Neutrophil (primary cell): Measurements from ENCODE around the gene CLDN19.

Source experiments
- H3K27ac ChIP-seq: fragments of 200-600 bp; sonication (generic); 2 replicates; pipeline ENCODE4 v1.5.1; 2016; ENCODE audit warnings: mild to moderate bottlenecking, moderate library complexity
- H3K27me3 ChIP-seq: fragments of 200-600 bp; sonication (generic); 2 replicates; pipeline ENCODE4 v1.6.0; 2016; ENCODE audit warnings: mild to moderate bottlenecking
- H3K36me3 ChIP-seq: fragments of 200-600 bp; sonication (generic); 2 replicates; pipeline ENCODE4 v1.5.1; 2017
- H3K4me1 ChIP-seq, 2 experiments: fragments of 200-600 bp in 1 of 2; sonication (generic) in 1 of 2; 1 replicate in 1 of 2; 2 replicates in 1 of 2; pipeline versions ENCODE4 v1.5.1 to v1.6.1; 2013 to 2016; ENCODE audit warnings: low read depth in 1 of 2, low read length in 1 of 2, mild to moderate bottlenecking in 1 of 2, moderate library complexity in 1 of 2; ENCODE audit not compliant: control insufficient read depth in 1 of 2, insufficient read depth in 1 of 2
- H3K4me3 ChIP-seq, 2 experiments: fragments of 200-600 bp in 1 of 2; sonication (generic) in 1 of 2; 1 replicate in 1 of 2; 2 replicates in 1 of 2; pipeline ENCODE4 v1.5.1; 2013 to 2016; ENCODE audit warnings: low read depth in 1 of 2, low read length in 1 of 2, mild to moderate bottlenecking in 1 of 2, moderate library complexity in 1 of 2
- H3K9me3 ChIP-seq: fragments of 200-600 bp; sonication (generic); 2 replicates; pipeline ENCODE4 v1.5.1; 2016
- TF ChIP-seq, protein P1 (sequence below): fragments of 200-600 bp; sonication (generic); IDR thresholded peaks from 2 replicates; pipeline ENCODE4 v1.5.1; 2016; ENCODE audit warnings: antibody characterized with exemption

Gene CLDN19, protein sequence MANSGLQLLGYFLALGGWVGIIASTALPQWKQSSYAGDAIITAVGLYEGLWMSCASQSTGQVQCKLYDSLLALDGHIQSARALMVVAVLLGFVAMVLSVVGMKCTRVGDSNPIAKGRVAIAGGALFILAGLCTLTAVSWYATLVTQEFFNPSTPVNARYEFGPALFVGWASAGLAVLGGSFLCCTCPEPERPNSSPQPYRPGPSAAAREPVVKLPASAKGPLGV

DNA sequence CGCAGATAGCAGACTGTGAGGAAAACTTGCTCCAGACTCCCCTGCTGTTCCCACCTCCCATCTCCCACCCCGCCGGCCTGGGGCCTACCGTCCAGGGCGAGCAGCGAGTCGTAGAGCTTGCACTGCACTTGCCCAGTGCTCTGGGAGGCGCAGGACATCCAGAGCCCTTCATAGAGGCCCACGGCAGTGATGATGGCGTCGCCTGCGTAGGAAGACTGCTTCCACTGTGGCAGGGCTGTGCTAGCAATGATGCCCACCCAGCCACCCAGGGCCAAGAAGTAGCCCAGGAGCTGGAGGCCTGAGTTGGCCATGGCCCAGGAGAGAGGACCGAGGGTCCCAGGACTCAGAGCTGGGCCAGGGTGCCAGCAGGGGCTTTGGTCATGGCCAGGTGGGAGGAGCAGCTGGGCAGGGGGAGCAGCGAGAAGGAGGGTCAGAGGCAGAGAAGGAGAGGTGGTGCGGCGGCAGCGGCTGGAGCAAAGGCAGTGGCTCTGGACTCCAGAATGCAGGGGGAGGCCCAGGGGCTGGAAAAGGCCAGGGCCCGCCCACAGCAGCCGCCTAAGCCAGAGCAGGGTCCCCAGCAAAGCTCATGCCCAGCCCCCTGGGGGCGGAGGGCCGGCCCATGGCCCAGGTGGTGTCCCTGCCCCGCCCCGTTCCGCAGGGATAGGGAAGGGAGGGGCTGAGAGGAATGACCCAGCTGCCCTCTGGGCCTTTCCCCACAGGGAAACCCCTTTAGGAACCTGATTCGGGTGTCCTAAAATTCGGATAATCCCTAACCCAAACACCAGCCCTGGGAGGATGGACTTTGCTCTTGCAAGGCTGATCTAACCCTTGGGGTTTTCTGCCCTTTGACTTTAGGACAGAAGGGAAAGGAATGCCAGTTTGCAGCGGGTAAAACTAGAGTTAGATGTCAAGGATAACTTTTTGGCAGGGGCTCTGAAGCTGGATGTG, at the start of gene CLDN19:
CLDN19 (minus strand) TSS at position 484 of the 948 bp plus-strand sequence; CDS start at position 311, 173 bp downstream.
- Histone ChIP-seq H3K9me3 (no peaks in the 10 kb centered on the region), H3K36me3 (no peaks in the 10 kb centered on the region), H3K27ac (no peak within 1 kb of the TSS), H3K4me3 (no peak within 1 kb of the TSS), H3K4me1 (peaks cover 0 to 2% of the 10 kb centered on the region in 2 experiments), H3K27me3 (no peaks in the 10 kb centered on the region)
- TF ChIP-seq, protein P1, sequence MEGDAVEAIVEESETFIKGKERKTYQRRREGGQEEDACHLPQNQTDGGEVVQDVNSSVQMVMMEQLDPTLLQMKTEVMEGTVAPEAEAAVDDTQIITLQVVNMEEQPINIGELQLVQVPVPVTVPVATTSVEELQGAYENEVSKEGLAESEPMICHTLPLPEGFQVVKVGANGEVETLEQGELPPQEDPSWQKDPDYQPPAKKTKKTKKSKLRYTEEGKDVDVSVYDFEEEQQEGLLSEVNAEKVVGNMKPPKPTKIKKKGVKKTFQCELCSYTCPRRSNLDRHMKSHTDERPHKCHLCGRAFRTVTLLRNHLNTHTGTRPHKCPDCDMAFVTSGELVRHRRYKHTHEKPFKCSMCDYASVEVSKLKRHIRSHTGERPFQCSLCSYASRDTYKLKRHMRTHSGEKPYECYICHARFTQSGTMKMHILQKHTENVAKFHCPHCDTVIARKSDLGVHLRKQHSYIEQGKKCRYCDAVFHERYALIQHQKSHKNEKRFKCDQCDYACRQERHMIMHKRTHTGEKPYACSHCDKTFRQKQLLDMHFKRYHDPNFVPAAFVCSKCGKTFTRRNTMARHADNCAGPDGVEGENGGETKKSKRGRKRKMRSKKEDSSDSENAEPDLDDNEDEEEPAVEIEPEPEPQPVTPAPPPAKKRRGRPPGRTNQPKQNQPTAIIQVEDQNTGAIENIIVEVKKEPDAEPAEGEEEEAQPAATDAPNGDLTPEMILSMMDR: no peak

DNA sequence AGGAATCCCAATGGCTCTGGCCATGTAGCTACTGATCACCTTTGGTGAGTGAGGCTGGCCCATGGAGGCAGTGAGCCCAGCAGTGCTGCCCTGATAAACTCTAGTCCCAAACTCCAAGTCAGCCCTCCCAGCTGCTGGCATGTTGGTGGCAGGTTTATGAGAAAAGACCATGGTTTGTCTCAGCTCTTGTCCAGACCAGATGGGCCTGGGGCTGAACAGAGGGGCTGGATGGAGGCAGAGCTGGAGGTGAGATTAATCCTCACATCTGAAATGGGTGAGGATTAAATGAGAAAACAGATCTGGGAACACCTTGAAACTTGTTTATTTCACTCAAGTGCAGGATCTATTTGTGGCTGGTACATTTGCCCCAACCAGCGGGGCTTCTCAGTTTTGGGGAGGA, 48.0 kb upstream of the CLDN19 start:
- H3K4me1 ChIP-seq: peaks cover 5 to 9% of the 10 kb centered on the region in 2 experiments
- TF ChIP-seq, protein P1: no peak
- peaks cover 34% of the 10 kb centered on the region for H3K27me3 ChIP-seq
- H3K4me3 ChIP-seq: no peak overlapping the region
- H3K36me3 ChIP-seq: peaks cover 8% of the 10 kb centered on the region
- H3K27ac ChIP-seq: no peak overlapping the region
- no peaks in the 10 kb centered on the region for H3K9me3 ChIP-seq

DNA sequence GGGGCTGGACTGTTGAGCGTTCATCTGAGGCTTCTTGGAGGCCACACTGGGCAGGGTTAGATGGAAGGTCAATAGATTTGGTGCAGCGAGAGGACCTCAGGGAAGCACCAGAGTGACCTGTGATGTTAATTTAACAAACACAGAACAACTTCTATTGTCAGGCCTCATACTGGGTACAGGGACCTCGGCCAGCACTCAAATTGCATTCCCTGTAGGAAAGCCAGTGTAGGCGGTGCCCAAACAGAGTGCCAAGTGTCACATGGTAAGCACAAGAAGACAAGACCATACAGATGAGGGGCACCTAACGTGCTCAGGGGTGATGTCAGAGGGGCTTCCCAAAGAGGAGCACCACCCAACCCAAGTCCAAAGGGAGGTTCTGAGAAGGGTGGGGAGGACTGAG, 46.1 kb upstream of the CLDN19 start:
- TF ChIP-seq, protein P1: no peak
- Histone ChIP-seq H3K4me3 (no peak overlapping the region), H3K9me3 (no peaks in the 10 kb centered on the region), H3K27ac (no peak overlapping the region), H3K36me3 (peaks cover 26% of the 10 kb centered on the region), H3K27me3 (peaks cover 34% of the 10 kb centered on the region), H3K4me1 (peaks cover 5 to 9% of the 10 kb centered on the region in 2 experiments)

DNA sequence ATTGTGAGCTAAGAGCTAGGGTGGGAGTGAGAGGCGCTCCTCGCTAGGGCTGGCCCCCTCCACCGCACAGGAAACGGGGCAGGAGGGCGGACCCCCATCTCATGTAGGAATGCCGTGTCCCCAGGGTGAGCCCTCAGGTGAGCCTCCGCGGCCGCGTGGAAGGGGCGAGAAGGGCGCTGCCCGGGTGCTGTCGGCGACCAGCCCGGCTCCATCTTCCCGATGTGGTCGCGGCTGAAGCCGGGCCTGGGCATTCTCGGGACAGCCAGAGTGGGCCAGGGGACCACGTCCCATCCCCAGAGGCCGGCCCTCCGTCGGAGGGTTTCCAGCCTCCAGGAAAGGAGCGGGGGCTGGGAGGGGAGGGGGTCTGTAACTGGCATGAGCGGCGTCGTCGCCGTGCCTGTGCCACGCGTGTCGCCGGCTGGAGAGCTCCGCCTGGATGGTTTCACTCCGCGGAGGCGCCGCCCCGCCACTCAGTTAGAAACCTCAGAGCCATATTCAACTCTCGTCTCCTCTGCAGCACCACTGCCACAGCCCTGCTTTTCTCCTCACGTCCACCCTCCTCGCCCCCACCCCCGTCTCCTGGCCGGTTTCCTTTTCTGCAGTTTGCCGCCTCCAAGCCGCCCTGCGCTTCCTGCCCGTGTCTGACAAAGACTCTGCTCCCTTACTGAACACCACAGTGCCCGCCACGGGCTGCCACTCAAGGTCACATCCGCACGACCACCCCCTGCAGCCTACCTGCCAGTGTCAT, 45.1 kb upstream of the CLDN19 start, which contains the start of gene TMEM269:
TMEM269 (plus strand) TSS at position 46 of the 748 bp plus-strand sequence. CDS start 4,903 bp downstream, outside the sequence.
- Histone ChIP-seq H3K4me3 (peak within 1 kb of the TSS in 1 of 2 experiments; percentile 3), H3K36me3 (peaks cover 33% of the 10 kb centered on the region), H3K27ac (no peak within 1 kb of the TSS), H3K9me3 (no peaks in the 10 kb centered on the region), H3K4me1 (peaks cover 5 to 9% of the 10 kb centered on the region in 2 experiments), H3K27me3 (peaks cover 34% of the 10 kb centered on the region)
- TF ChIP-seq, protein P1: no peak

DNA sequence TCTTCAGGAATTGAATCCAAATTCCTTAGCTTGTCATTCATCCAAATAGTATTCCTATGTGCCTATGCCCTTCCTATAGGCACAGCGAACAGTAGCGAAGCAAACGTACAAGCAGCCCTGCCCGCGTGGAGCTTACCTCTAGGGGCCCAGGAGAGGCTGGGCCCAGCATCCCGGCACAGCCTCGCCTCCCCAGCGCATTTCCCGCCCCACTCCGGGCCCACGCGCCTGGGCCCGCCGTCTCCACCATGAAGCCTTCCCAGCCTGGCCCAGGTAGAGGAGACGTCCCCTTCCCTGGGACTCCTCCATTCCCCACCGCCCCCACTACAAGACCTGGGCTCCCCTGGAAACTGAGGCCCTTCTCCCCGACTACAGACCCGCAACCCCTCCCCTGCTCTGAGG, 44.5 kb upstream of the CLDN19 start:
- H3K4me3 ChIP-seq: no peak overlapping the region
- TF ChIP-seq, protein P1: no peak
- H3K9me3 ChIP-seq: no peaks in the 10 kb centered on the region

More for the DNA sequence above, 44.5 kb upstream of the CLDN19 start:
- Histone ChIP-seq H3K27ac (no peak overlapping the region), H3K4me1 (peaks cover 5 to 9% of the 10 kb centered on the region in 2 experiments), H3K36me3 (peaks cover 39% of the 10 kb centered on the region), H3K27me3 (peaks cover 34% of the 10 kb centered on the region)
